NCI-H748 (cell line): Measurements from ENCODE around the gene AGAP3.
A peak's percentile ranks its signal among the peaks of the same experiment; 100 is the strongest.

Experiments
- DNase-seq: peaks from one replicate; lab custom pipeline; 2025; ENCODE audit not compliant: unreplicated experiment; lab: John Stamatoyannopoulos, UW

Gene AGAP3

GRCh38 chr7:151152643-151153513 is 66.6 kb downstream of the AGAP3 start:
- DNase-seq, result no peak

GRCh38 chr7:151157645-151158329 is 71.5 kb downstream of the AGAP3 start:
- no peak for DNase-seq

- no peak for DNase-seq
These were observed 75.5 kb downstream of the AGAP3 start for GRCh38 chr7:151161757-151162156.

- peak; percentile 42 for DNase-seq
These were observed 80.4 kb downstream of the AGAP3 start for GRCh38 chr7:151166629-151167196.

GRCh38 chr7:151167197-151167961 is 81.1 kb downstream of the AGAP3 start, which contains the start of gene GBX1:
TSS of gene GBX1 (minus strand) at chr7:151167694. CDS start at chr7:151167548, 146 bp downstream.
- DNase-seq, result peak; percentile 56

GRCh38 chr7:151168003-151168786 is 81.9 kb downstream of the AGAP3 start:
- DNase-seq, result peak; percentile 53

- no peak for DNase-seq
These were observed 82.5 kb downstream of the AGAP3 start for GRCh38 chr7:151168787-151169162.

- DNase-seq, result peak; percentile 75
These were observed 86.2 kb downstream of the AGAP3 start for GRCh38 chr7:151172273-151173141.

- no peak for DNase-seq
These were observed 87.3 kb downstream of the AGAP3 start for GRCh38 chr7:151173386-151174245.

- no peak for DNase-seq
These were observed 88.2 kb downstream of the AGAP3 start for GRCh38 chr7:151174246-151175046.

GRCh38 chr7:151175047-151175792 is 88.9 kb downstream of the AGAP3 start:
- no peak for DNase-seq

- DNase-seq, result no peak
These were observed 89.6 kb downstream of the AGAP3 start for GRCh38 chr7:151175793-151176311.

- DNase-seq, result no peak
These were observed 90.1 kb downstream of the AGAP3 start for GRCh38 chr7:151176401-151176800.

- no peak for DNase-seq
These were observed 91.0 kb downstream of the AGAP3 start for GRCh38 chr7:151177310-151177709.

GRCh38 chr7:151178236-151178635 is 92.0 kb downstream of the AGAP3 start:
- no peak for DNase-seq

GRCh38 chr7:151178831-151179230 is 92.6 kb downstream of the AGAP3 start:
- DNase-seq, result no peak
